Measurements from ENCODE around the gene SARS2. TPM values are rescaled to one million over a fixed set of nuclear protein-coding genes. Genes with fewer than 3 reads are reported as not detected.

The SARS2 gene
- total RNA-seq, 4 donors from 2014 or later = 12.7 to 21.6 (median 15.8) TPM

GRCh38 chr19:38917516-38917915 is 13.0 kb downstream of the SARS2 start:
- TF ChIP-seq EP300 (IDR thresholded peaks at IDR 0.05) (no peak), POLR2A (IDR thresholded peaks at IDR 0.05) (no peak), CTCF (IDR thresholded peaks at IDR 0.05) (no peak)
- peaks cover 0 to 2% of the 10 kb centered on the region in 2 donors for H3K27me3 ChIP-seq
- no peak for DNase-seq (ENCODE audit: low spot score in 2 of 2)
- 66 to 82% methylated on average over 9 of the region's 9 CpGs for WGBS, 2 donors
- no peak overlapping the region for H3K4me3 ChIP-seq
- H3K9me3 ChIP-seq = no peaks in the 10 kb centered on the region
- no peak overlapping the region for H3K27ac ChIP-seq
- H3K36me3 ChIP-seq = peaks cover 0 to 33% (median 0%) of the 10 kb centered on the region in 3 donors
- no peaks in the 10 kb centered on the region for H3K4me1 ChIP-seq

GRCh38 chr19:38915329-38916321 is 14.9 kb downstream of the SARS2 start:
- peaks cover 0 to 16% of the 10 kb centered on the region in 2 donors for H3K27me3 ChIP-seq
- no peak for DNase-seq (ENCODE audit: low spot score in 2 of 2)
- peaks cover 0 to 18% (median 0%) of the 10 kb centered on the region in 3 donors for H3K36me3 ChIP-seq
- peaks cover 0 to 5% (median 0%) of the 10 kb centered on the region in 4 donors for H3K4me1 ChIP-seq
- no peak overlapping the region for H3K27ac ChIP-seq
- TF ChIP-seq POLR2A (IDR thresholded peaks at IDR 0.05) (no peak), EP300 (IDR thresholded peaks at IDR 0.05) (no peak), CTCF (IDR thresholded peaks at IDR 0.05) (no peak)
- no peak overlapping the region for H3K4me3 ChIP-seq
- H3K9me3 ChIP-seq = no peaks in the 10 kb centered on the region
- WGBS, 2 donors = 87 to 91% methylated on average over 41 to 44 of the region's 44 CpGs

GRCh38 chr19:38913958-38914357 is 16.6 kb downstream of the SARS2 start:
- no peak for TF ChIP-seq POLR2A (IDR thresholded peaks at IDR 0.05)
- TF ChIP-seq CTCF (IDR thresholded peaks at IDR 0.05) = no peak
- TF ChIP-seq EP300 (IDR thresholded peaks at IDR 0.05) = no peak
- WGBS, 2 donors = 94% methylated on average over 8 of the region's 8 CpGs
- H3K36me3 ChIP-seq = peaks cover 0 to 24% (median 0%) of the 10 kb centered on the region in 3 donors
- H3K4me1 ChIP-seq = peaks cover 0 to 5% (median 0%) of the 10 kb centered on the region in 4 donors
- H3K9me3 ChIP-seq = no peaks in the 10 kb centered on the region
- no peak overlapping the region for H3K4me3 ChIP-seq
- peaks cover 0 to 16% of the 10 kb centered on the region in 2 donors for H3K27me3 ChIP-seq
- DNase-seq (ENCODE audit: low spot score in 2 of 2) = no peak
- H3K27ac ChIP-seq = no peak overlapping the region

- 68 to 70% methylated on average over 10 to 12 of the region's 12 CpGs for WGBS, 2 donors
- Histone ChIP-seq H3K36me3 (peaks cover 0 to 34% (median 0%) of the 10 kb centered on the region in 3 donors), H3K4me3 (no peak overlapping the region), H3K4me1 (peaks cover 0 to 5% (median 0%) of the 10 kb centered on the region in 4 donors), H3K27me3 (peaks cover 0 to 16% of the 10 kb centered on the region in 2 donors), H3K27ac (no peak overlapping the region), H3K9me3 (no peaks in the 10 kb centered on the region)
- TF ChIP-seq POLR2A (IDR thresholded peaks at IDR 0.05) (no peak), EP300 (IDR thresholded peaks at IDR 0.05) (no peak), CTCF (IDR thresholded peaks at IDR 0.05) (no peak)
- DNase-seq (ENCODE audit: low spot score in 2 of 2) = no peak
Measured at GRCh38 chr19:38912600-38913514, 17.7 kb downstream of the SARS2 start.

Data from tibial nerve (tissue), 4 donors.